ENCODE data around the gene PRAC1.

- TF ChIP-seq, protein P1, sequence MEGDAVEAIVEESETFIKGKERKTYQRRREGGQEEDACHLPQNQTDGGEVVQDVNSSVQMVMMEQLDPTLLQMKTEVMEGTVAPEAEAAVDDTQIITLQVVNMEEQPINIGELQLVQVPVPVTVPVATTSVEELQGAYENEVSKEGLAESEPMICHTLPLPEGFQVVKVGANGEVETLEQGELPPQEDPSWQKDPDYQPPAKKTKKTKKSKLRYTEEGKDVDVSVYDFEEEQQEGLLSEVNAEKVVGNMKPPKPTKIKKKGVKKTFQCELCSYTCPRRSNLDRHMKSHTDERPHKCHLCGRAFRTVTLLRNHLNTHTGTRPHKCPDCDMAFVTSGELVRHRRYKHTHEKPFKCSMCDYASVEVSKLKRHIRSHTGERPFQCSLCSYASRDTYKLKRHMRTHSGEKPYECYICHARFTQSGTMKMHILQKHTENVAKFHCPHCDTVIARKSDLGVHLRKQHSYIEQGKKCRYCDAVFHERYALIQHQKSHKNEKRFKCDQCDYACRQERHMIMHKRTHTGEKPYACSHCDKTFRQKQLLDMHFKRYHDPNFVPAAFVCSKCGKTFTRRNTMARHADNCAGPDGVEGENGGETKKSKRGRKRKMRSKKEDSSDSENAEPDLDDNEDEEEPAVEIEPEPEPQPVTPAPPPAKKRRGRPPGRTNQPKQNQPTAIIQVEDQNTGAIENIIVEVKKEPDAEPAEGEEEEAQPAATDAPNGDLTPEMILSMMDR (IDR thresholded peaks at IDR 0.05) = no peak
- no peak for TF ChIP-seq POLR2A (IDR thresholded peaks at IDR 0.05)
Observed at GRCh38 chr17:48690655-48691054, 31.7 kb downstream of the PRAC1 start.

Data from stomach (tissue), 4 donors.